ENCODE data around the gene CLIP1.
"Not testable (repeated sequence)": the region's sequence is repeated elsewhere in the genome, so short reads cannot be mapped to it uniquely, and the experiment has no call there.

CLIP1 gene

GRCh38 chr12:122265476-122265875 lies 157.0 kb downstream of the CLIP1 start:
- TF ChIP-seq EZH2 (optimal IDR thresholded peaks at IDR 0.05; ENCODE audit: low read depth, low read length) (no peak), CTCF (IDR thresholded peaks at IDR 0.05; ENCODE audit: low read length) (no peak), EZH2phosphoT487 (IDR thresholded peaks at IDR 0.05; ENCODE audit: low read length) (no peak)
- Histone ChIP-seq H3K36me3 (replicated peaks; ENCODE audit: insufficient read depth, low read length) (no peaks in the 10 kb centered on the region), H3K27ac (ENCODE audit: low read length) (peak overlapping the region; percentile 83; the same call in 1 of the 2 replicates), H3K27me3 (replicated peaks; ENCODE audit: insufficient read depth, low read length) (no peaks in the 10 kb centered on the region), H3K4me1 (ENCODE audit: low read length) (no peaks in the 10 kb centered on the region), H3K9ac (ENCODE audit: low read length) (peak overlapping the region; percentile 85; the same call in 1 of the 2 replicates), H3K4me2 (ENCODE audit: low read depth, low read length) (peak overlapping the region; percentile 60; the same call in 1 of the 2 replicates), H4K20me1 (ENCODE audit: insufficient read depth, low read length) (no peaks in the 10 kb centered on the region), H3K79me2 (ENCODE audit: low read length) (peaks cover 6% of the 10 kb centered on the region; the same call in 1 of the 2 replicates), H3K9me2 (replicated peaks; ENCODE audit: insufficient read depth, low read length) (no peaks in the 10 kb centered on the region), H2AFZ (ENCODE audit: low read length) (peak overlapping the region; percentile 86; the same call in 1 of the 2 replicates), H3K4me3 (ENCODE audit: low read length) (peak overlapping the region; percentile 86), H3F3A (ENCODE audit: insufficient read depth, low read length) (0 out of 2 replicates have a peak, but pooled peaks cover 4% of the 10 kb centered on the region), H3K9me3 (replicated peaks; ENCODE audit: insufficient read depth, low read length) (no peaks in the 10 kb centered on the region)
- no peak for DNase-seq

DNA sequence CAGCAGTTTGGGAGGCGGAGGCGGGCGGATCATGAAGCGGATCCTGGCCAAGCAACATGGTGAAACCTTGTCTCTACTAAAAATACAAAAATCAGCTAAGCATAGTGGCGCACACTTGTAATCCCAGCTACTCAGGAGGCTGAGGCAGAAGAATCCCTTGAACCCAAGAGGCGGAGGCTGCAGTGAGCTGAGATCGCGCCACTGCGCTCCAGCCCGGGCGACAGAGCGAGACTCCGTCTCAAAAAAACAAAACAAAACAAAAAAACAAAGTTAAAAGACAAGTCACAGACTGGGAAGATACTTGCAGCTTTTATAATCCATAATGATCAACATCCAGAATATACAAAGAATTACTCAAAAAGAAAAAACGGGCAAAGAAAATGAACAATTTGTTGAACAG lies 161.7 kb downstream of the CLIP1 start:
- not testable (repeated sequence) for H4K20me1 ChIP-seq (ENCODE audit: insufficient read depth, low read length); H3K4me2 ChIP-seq (ENCODE audit: low read depth, low read length); H2AFZ ChIP-seq (ENCODE audit: low read length); H3F3A ChIP-seq (ENCODE audit: insufficient read depth, low read length); H3K9me3 ChIP-seq (replicated peaks; ENCODE audit: insufficient read depth, low read length); H3K27me3 ChIP-seq (replicated peaks; ENCODE audit: insufficient read depth, low read length); H3K4me3 ChIP-seq (ENCODE audit: low read length); H3K79me2 ChIP-seq (ENCODE audit: low read length); DNase-seq; H3K4me1 ChIP-seq (ENCODE audit: low read length); H3K9ac ChIP-seq (ENCODE audit: low read length); H3K27ac ChIP-seq (ENCODE audit: low read length); H3K9me2 ChIP-seq (replicated peaks; ENCODE audit: insufficient read depth, low read length); H3K36me3 ChIP-seq (replicated peaks; ENCODE audit: insufficient read depth, low read length)

- DNase-seq; H3K9ac ChIP-seq (ENCODE audit: low read length); H3K4me2 ChIP-seq (ENCODE audit: low read depth, low read length); H3K79me2 ChIP-seq (ENCODE audit: low read length); H3K4me3 ChIP-seq (ENCODE audit: low read length); H2AFZ ChIP-seq (ENCODE audit: low read length); H3K27me3 ChIP-seq (replicated peaks; ENCODE audit: insufficient read depth, low read length); H3F3A ChIP-seq (ENCODE audit: insufficient read depth, low read length); H3K4me1 ChIP-seq (ENCODE audit: low read length); H3K9me2 ChIP-seq (replicated peaks; ENCODE audit: insufficient read depth, low read length); H3K27ac ChIP-seq (ENCODE audit: low read length); H3K9me3 ChIP-seq (replicated peaks; ENCODE audit: insufficient read depth, low read length); H3K36me3 ChIP-seq (replicated peaks; ENCODE audit: insufficient read depth, low read length); H4K20me1 ChIP-seq (ENCODE audit: insufficient read depth, low read length): not testable (repeated sequence)
Observed at GRCh38 chr12:122258939-122259338, 163.5 kb downstream of the CLIP1 start.

- H3K4me3 ChIP-seq (ENCODE audit: low read length); DNase-seq; H3K4me2 ChIP-seq (ENCODE audit: low read depth, low read length); H2AFZ ChIP-seq (ENCODE audit: low read length); H3F3A ChIP-seq (ENCODE audit: insufficient read depth, low read length); H3K9me2 ChIP-seq (replicated peaks; ENCODE audit: insufficient read depth, low read length); H3K27me3 ChIP-seq (replicated peaks; ENCODE audit: insufficient read depth, low read length); H3K79me2 ChIP-seq (ENCODE audit: low read length); H3K9me3 ChIP-seq (replicated peaks; ENCODE audit: insufficient read depth, low read length); H4K20me1 ChIP-seq (ENCODE audit: insufficient read depth, low read length); H3K9ac ChIP-seq (ENCODE audit: low read length); H3K27ac ChIP-seq (ENCODE audit: low read length); H3K4me1 ChIP-seq (ENCODE audit: low read length); H3K36me3 ChIP-seq (replicated peaks; ENCODE audit: insufficient read depth, low read length): not testable (repeated sequence)
Observed at GRCh38 chr12:122258462-122258861, 164.0 kb downstream of the CLIP1 start.

GRCh38 chr12:122250536-122250935 lies 171.9 kb downstream of the CLIP1 start:
- Histone ChIP-seq H3F3A (ENCODE audit: insufficient read depth, low read length) (no peaks in the 10 kb centered on the region), H3K4me3 (ENCODE audit: low read length) (no peak overlapping the region), H4K20me1 (ENCODE audit: insufficient read depth, low read length) (no peaks in the 10 kb centered on the region), H3K9ac (ENCODE audit: low read length) (no peak overlapping the region), H3K9me2 (replicated peaks; ENCODE audit: insufficient read depth, low read length) (no peaks in the 10 kb centered on the region), H2AFZ (ENCODE audit: low read length) (no peak overlapping the region), H3K27me3 (replicated peaks; ENCODE audit: insufficient read depth, low read length) (no peaks in the 10 kb centered on the region), H3K27ac (ENCODE audit: low read length) (no peak overlapping the region), H3K9me3 (replicated peaks; ENCODE audit: insufficient read depth, low read length) (no peaks in the 10 kb centered on the region), H3K4me1 (ENCODE audit: low read length) (no peaks in the 10 kb centered on the region), H3K4me2 (ENCODE audit: low read depth, low read length) (no peak overlapping the region), H3K79me2 (ENCODE audit: low read length) (no peaks in the 10 kb centered on the region), H3K36me3 (replicated peaks; ENCODE audit: insufficient read depth, low read length) (no peaks in the 10 kb centered on the region)
- DNase-seq: no peak
- TF ChIP-seq EZH2phosphoT487 (IDR thresholded peaks at IDR 0.05; ENCODE audit: low read length): no peak
